ENCODE measurements around the gene MGST1.

DNA sequence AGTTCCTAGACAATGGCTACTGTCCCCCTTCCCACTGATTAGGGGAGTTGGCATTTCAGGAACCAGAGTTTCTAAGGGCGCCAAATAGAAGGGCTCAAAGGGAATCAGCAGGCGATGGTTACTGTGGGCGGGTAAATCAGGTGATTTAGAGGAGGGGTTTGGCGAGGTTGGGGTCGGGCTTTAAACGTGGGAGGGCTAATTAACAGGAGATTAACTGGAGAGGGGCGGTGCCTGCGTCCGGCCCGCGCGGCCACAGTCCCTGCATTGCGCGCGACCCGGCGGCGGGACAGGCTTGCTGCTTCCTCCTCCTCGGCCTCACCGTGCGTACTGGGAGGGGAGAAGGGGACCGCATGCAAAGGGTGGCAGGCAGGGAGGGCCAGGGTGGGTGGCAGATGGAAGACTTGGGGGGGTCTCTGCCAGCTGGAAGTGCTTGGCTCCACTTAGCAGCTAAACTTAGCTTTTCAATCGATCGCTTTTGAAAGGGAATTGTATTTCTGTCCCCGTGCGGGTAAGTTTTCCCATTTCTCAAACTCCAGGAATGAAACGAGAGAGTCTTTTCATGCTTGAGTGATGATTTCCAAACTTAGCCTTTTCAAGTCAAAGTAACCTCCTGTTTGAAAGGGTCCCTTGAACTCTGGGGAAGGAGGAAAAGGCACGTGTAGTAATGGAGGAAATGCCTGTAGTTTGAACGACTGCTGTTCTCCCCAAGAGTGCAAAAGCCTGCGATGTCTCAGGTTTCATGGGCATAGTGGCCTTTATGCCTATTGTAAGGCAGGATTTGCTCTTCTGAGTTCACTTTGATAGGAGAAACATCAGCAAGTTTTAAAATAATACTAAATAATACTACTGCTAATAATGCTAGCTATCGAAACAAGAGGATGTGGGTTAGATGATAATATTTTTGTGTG lies at the start of gene MGST1:
- TF ChIP-seq, protein P1, sequence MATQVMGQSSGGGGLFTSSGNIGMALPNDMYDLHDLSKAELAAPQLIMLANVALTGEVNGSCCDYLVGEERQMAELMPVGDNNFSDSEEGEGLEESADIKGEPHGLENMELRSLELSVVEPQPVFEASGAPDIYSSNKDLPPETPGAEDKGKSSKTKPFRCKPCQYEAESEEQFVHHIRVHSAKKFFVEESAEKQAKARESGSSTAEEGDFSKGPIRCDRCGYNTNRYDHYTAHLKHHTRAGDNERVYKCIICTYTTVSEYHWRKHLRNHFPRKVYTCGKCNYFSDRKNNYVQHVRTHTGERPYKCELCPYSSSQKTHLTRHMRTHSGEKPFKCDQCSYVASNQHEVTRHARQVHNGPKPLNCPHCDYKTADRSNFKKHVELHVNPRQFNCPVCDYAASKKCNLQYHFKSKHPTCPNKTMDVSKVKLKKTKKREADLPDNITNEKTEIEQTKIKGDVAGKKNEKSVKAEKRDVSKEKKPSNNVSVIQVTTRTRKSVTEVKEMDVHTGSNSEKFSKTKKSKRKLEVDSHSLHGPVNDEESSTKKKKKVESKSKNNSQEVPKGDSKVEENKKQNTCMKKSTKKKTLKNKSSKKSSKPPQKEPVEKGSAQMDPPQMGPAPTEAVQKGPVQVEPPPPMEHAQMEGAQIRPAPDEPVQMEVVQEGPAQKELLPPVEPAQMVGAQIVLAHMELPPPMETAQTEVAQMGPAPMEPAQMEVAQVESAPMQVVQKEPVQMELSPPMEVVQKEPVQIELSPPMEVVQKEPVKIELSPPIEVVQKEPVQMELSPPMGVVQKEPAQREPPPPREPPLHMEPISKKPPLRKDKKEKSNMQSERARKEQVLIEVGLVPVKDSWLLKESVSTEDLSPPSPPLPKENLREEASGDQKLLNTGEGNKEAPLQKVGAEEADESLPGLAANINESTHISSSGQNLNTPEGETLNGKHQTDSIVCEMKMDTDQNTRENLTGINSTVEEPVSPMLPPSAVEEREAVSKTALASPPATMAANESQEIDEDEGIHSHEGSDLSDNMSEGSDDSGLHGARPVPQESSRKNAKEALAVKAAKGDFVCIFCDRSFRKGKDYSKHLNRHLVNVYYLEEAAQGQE (IDR thresholded peaks at IDR 0.05; ENCODE audit: unreplicated experiment) = peak; percentile 32
- TF ChIP-seq, protein P2, sequence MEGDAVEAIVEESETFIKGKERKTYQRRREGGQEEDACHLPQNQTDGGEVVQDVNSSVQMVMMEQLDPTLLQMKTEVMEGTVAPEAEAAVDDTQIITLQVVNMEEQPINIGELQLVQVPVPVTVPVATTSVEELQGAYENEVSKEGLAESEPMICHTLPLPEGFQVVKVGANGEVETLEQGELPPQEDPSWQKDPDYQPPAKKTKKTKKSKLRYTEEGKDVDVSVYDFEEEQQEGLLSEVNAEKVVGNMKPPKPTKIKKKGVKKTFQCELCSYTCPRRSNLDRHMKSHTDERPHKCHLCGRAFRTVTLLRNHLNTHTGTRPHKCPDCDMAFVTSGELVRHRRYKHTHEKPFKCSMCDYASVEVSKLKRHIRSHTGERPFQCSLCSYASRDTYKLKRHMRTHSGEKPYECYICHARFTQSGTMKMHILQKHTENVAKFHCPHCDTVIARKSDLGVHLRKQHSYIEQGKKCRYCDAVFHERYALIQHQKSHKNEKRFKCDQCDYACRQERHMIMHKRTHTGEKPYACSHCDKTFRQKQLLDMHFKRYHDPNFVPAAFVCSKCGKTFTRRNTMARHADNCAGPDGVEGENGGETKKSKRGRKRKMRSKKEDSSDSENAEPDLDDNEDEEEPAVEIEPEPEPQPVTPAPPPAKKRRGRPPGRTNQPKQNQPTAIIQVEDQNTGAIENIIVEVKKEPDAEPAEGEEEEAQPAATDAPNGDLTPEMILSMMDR (conservative IDR thresholded peaks at IDR 0.05; ENCODE audit: low read depth in 2 of 2) = no peak
- TF ChIP-seq CREB1 (CRISPR knock-in tag; IDR thresholded peaks at IDR 0.05; ENCODE audit: low read depth) = no peak; the same call in 1 of the 2 replicates
- no peak for TF ChIP-seq EZH2 (IDR thresholded peaks at IDR 0.05; ENCODE audit: low read depth, unreplicated experiment)
- TF ChIP-seq POLR2AphosphoS5 (IDR thresholded peaks at IDR 0.05; ENCODE audit: low read depth) = peak; percentile 98
- TF ChIP-seq, protein P3, sequence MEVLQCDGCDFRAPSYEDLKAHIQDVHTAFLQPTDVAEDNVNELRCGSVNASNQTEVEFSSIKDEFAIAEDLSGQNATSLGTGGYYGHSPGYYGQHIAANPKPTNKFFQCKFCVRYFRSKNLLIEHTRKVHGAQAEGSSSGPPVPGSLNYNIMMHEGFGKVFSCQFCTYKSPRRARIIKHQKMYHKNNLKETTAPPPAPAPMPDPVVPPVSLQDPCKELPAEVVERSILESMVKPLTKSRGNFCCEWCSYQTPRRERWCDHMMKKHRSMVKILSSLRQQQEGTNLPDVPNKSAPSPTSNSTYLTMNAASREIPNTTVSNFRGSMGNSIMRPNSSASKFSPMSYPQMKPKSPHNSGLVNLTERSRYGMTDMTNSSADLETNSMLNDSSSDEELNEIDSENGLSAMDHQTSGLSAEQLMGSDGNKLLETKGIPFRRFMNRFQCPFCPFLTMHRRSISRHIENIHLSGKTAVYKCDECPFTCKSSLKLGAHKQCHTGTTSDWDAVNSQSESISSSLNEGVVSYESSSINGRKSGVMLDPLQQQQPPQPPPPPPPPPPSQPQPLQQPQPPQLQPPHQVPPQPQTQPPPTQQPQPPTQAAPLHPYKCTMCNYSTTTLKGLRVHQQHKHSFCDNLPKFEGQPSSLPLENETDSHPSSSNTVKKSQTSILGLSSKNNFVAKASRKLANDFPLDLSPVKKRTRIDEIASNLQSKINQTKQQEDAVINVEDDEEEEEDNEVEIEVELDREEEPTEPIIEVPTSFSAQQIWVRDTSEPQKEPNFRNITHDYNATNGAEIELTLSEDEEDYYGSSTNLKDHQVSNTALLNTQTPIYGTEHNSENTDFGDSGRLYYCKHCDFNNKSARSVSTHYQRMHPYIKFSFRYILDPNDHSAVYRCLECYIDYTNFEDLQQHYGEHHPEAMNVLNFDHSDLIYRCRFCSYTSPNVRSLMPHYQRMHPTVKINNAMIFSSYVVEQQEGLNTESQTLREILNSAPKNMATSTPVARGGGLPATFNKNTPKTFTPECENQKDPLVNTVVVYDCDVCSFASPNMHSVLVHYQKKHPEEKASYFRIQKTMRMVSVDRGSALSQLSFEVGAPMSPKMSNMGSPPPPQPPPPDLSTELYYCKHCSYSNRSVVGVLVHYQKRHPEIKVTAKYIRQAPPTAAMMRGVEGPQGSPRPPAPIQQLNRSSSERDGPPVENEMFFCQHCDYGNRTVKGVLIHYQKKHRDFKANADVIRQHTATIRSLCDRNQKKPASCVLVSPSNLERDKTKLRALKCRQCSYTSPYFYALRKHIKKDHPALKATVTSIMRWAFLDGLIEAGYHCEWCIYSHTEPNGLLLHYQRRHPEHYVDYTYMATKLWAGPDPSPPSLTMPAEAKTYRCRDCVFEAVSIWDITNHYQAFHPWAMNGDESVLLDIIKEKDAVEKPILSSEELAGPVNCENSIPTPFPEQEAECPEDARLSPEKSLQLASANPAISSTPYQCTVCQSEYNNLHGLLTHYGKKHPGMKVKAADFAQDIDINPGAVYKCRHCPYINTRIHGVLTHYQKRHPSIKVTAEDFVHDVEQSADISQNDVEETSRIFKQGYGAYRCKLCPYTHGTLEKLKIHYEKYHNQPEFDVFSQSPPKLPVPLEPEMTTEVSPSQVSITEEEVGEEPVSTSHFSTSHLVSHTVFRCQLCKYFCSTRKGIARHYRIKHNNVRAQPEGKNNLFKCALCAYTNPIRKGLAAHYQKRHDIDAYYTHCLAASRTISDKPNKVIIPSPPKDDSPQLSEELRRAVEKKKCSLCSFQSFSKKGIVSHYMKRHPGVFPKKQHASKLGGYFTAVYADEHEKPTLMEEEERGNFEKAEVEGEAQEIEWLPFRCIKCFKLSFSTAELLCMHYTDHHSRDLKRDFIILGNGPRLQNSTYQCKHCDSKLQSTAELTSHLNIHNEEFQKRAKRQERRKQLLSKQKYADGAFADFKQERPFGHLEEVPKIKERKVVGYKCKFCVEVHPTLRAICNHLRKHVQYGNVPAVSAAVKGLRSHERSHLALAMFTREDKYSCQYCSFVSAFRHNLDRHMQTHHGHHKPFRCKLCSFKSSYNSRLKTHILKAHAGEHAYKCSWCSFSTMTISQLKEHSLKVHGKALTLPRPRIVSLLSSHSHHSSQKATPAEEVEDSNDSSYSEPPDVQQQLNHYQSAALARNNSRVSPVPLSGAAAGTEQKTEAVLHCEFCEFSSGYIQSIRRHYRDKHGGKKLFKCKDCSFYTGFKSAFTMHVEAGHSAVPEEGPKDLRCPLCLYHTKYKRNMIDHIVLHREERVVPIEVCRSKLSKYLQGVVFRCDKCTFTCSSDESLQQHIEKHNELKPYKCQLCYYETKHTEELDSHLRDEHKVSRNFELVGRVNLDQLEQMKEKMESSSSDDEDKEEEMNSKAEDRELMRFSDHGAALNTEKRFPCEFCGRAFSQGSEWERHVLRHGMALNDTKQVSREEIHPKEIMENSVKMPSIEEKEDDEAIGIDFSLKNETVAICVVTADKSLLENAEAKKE (CRISPR knock-in tag; IDR thresholded peaks at IDR 0.05) = no peak
- no peak for TF ChIP-seq ZNF114 (CRISPR knock-in tag; IDR thresholded peaks at IDR 0.05)
- TF ChIP-seq JUNB (IDR thresholded peaks at IDR 0.05; ENCODE audit: unreplicated experiment) = no peak
- no peak for TF ChIP-seq EZH2phosphoT487 (IDR thresholded peaks at IDR 0.05; ENCODE audit: unreplicated experiment)
